HepG2 (cell line): ENCODE measurements around the gene CELF2.

Experiments
- NONO ChIP-seq, 2 experiments: fragments of 450-650 bp in 1 of 2; sonication (generic) in 1 of 2; formaldehyde crosslinking in 1 of 2; IDR thresholded peaks in 1 of 2; conservative IDR thresholded peaks in 1 of 2; 2 replicates each; pipeline versions ENCODE4 v1.6.1 to v1.8.0; 2017 to 2022; ENCODE audit warnings: mild to moderate bottlenecking in 1 of 2, missing genetic modification reagents in 1 of 2, moderate library complexity in 1 of 2
- PBX3 ChIP-seq: sonication (generic); formaldehyde crosslinking; IDR thresholded peaks from 2 replicates; pipeline ENCODE4 v1.8.1; 2023; ENCODE audit warnings: missing genetic modification reagents, inconsistent platforms, borderline replicate concordance
- SMARCC2 ChIP-seq: fragments of 450-650 bp; IDR thresholded peaks from 2 replicates; pipeline ENCODE4 v1.6.1; 2017; ENCODE audit warnings: antibody characterized with exemption, mild to moderate bottlenecking
- YY1 ChIP-seq: IDR thresholded peaks from 2 replicates; pipeline ENCODE4 v1.6.1; 2011; ENCODE audit warnings: low read length, low read depth, moderate library complexity, mild to moderate bottlenecking; ENCODE audit not compliant: insufficient read depth, insufficient replicate concordance
- ZNF572 ChIP-seq: sonication (generic); formaldehyde crosslinking; IDR thresholded peaks from 2 replicates; pipeline ENCODE4 v1.5.1; 2020; ENCODE audit warnings: mild to moderate bottlenecking, missing genetic modification reagents
- ZNF703 ChIP-seq: sonication (generic); formaldehyde crosslinking; IDR thresholded peaks from 2 replicates; pipeline ENCODE4 v1.5.1; 2020; ENCODE audit warnings: missing genetic modification reagents, mild to moderate bottlenecking, moderate library complexity, borderline replicate concordance
- TF ChIP-seq, protein P1 (sequence below): sonication (generic); formaldehyde crosslinking; IDR thresholded peaks from 2 replicates; pipeline ENCODE4 v1.5.0; 2020; ENCODE audit warnings: missing genetic modification reagents
- TF ChIP-seq, protein P2 (sequence below): conservative IDR thresholded peaks from 2 replicates; pipeline ENCODE4 v1.6.1; 2018; ENCODE audit warnings: missing genetic modification reagents

DNA sequence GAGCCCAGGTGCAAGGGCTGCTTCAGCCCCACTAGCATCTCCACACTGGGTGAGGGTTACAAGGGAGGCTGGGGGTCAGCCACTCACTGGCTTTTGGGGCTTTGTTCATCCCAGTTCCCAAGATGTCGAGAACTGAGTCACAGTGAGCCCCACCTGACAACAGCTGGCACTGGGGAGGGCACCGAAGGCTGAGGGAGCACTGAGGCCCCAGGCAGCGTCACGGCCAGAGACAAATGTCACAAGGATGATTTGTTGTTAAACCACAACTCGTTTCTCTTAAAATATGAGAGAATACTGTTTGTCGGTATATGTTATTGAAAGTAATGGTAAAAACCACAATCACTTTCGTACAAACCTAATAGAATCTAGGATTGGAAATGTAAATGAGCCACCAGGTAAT is 219.9 kb downstream of the CELF2 start:
- TF ChIP-seq, protein P1, sequence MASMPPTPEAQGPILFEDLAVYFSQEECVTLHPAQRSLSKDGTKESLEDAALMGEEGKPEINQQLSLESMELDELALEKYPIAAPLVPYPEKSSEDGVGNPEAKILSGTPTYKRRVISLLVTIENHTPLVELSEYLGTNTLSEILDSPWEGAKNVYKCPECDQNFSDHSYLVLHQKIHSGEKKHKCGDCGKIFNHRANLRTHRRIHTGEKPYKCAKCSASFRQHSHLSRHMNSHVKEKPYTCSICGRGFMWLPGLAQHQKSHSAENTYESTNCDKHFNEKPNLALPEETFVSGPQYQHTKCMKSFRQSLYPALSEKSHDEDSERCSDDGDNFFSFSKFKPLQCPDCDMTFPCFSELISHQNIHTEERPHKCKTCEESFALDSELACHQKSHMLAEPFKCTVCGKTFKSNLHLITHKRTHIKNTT (CRISPR knock-in tag), result no peak
- TF ChIP-seq, protein P2, sequence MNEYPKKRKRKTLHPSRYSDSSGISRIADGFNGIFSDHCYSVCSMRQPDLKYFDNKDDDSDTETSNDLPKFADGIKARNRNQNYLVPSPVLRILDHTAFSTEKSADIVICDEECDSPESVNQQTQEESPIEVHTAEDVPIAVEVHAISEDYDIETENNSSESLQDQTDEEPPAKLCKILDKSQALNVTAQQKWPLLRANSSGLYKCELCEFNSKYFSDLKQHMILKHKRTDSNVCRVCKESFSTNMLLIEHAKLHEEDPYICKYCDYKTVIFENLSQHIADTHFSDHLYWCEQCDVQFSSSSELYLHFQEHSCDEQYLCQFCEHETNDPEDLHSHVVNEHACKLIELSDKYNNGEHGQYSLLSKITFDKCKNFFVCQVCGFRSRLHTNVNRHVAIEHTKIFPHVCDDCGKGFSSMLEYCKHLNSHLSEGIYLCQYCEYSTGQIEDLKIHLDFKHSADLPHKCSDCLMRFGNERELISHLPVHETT (CRISPR knock-in tag), result no peak
- TF ChIP-seq SMARCC2 (no peak), YY1 (no peak), ZNF703 (CRISPR knock-in tag) (no peak), NONO (IDR thresholded peaks at IDR 0.05) (no peak), NONO (CRISPR knock-in tag; conservative IDR thresholded peaks at IDR 0.05) (no peak), ZNF572 (no peak), PBX3 (CRISPR knock-in tag) (no peak)
